Trophoblast cell (in vitro differentiated cells and primary cell): ENCODE measurements around the gene GJD2.

ENCODE experiments used
- DNase-seq, 2 donors: peaks; one replicate each; pipeline ENCODE4 v3.0.0-alpha.2; 2016
- H2AFZ ChIP-seq: 2 replicates; pipeline ENCODE4 v1.6.1; 2013; ENCODE audit warnings: low read length, moderate library complexity, mild to moderate bottlenecking; ENCODE audit not compliant: insufficient read depth, poor library complexity
- H2AK5ac ChIP-seq: 2 replicates; pipeline ENCODE4 v1.6.1; 2013; ENCODE audit warnings: mild to moderate bottlenecking, low read length
- H2BK120ac ChIP-seq: 2 replicates; pipeline ENCODE4 v1.6.1; 2013; ENCODE audit warnings: low read length, mild to moderate bottlenecking, moderate library complexity; ENCODE audit not compliant: insufficient read depth, poor library complexity
- H2BK12ac ChIP-seq: 2 replicates; pipeline ENCODE4 v1.6.1; 2013; ENCODE audit warnings: mild to moderate bottlenecking, low read length, moderate library complexity
- H2BK5ac ChIP-seq: 2 replicates; pipeline ENCODE4 v1.6.1; 2013; ENCODE audit warnings: low read length, low read depth, moderate library complexity, mild to moderate bottlenecking; ENCODE audit not compliant: poor library complexity
- H3K14ac ChIP-seq: 2 replicates; pipeline ENCODE4 v1.6.1; 2013; ENCODE audit warnings: mild to moderate bottlenecking, low read length
- H3K18ac ChIP-seq: 2 replicates; pipeline ENCODE4 v1.6.1; 2013; ENCODE audit warnings: mild to moderate bottlenecking, low read length
- H3K23ac ChIP-seq: 2 replicates; pipeline ENCODE4 v1.6.1; 2013; ENCODE audit warnings: low read length
- H3K27ac ChIP-seq: 2 replicates; pipeline ENCODE4 v1.5.1; 2013; ENCODE audit warnings: low read depth, mild to moderate bottlenecking, inconsistent platforms, low read length, moderate library complexity
- H3K27me3 ChIP-seq: 2 replicates; pipeline ENCODE4 v1.6.1; 2013; ENCODE audit warnings: inconsistent platforms, mild to moderate bottlenecking, low read length, moderate library complexity; ENCODE audit not compliant: insufficient read depth
- H3K36me3 ChIP-seq, 2 experiments: 1 replicate in 1 of 2; 2 replicates in 1 of 2; pipeline ENCODE4 v1.6.1; 2013; ENCODE audit warnings: low read length in 2 of 2, mild to moderate bottlenecking in 2 of 2, moderate library complexity in 1 of 2; ENCODE audit not compliant: insufficient read depth in 2 of 2, control insufficient read depth in 1 of 2
- H3K4ac ChIP-seq: 2 replicates; pipeline ENCODE4 v1.6.1; 2013; ENCODE audit warnings: low read depth, mild to moderate bottlenecking, low read length, moderate library complexity
- H3K4me1 ChIP-seq, 2 experiments: 1 replicate in 1 of 2; 2 replicates in 1 of 2; pipeline ENCODE4 v1.6.1; 2013; ENCODE audit warnings: low read length in 2 of 2, mild to moderate bottlenecking in 2 of 2, moderate library complexity in 1 of 2; ENCODE audit not compliant: insufficient read depth in 2 of 2, control insufficient read depth in 1 of 2
- H3K4me2 ChIP-seq: 2 replicates; pipeline ENCODE4 v1.6.1; 2013; ENCODE audit warnings: inconsistent platforms, mild to moderate bottlenecking, low read length, moderate library complexity
- H3K4me3 ChIP-seq: 2 replicates; pipeline ENCODE4 v1.5.1; 2013; ENCODE audit warnings: mild to moderate bottlenecking, low read depth, low read length, inconsistent platforms
- H3K79me1 ChIP-seq: one replicate; pipeline ENCODE4 v1.6.1; 2013; ENCODE audit warnings: low read length
- H3K79me2 ChIP-seq: 2 replicates; pipeline ENCODE4 v1.6.1; 2013; ENCODE audit warnings: low read length, mild to moderate bottlenecking; ENCODE audit not compliant: control insufficient read depth, insufficient read depth, poor library complexity
- H3K9ac ChIP-seq: 2 replicates; pipeline ENCODE4 v1.6.1; 2013; ENCODE audit warnings: mild to moderate bottlenecking, low read length
- H3K9me3 ChIP-seq: 2 replicates; pipeline ENCODE4 v1.6.1; 2013; ENCODE audit warnings: low read depth, mild to moderate bottlenecking, control low read depth, inconsistent platforms, low read length; ENCODE audit not compliant: insufficient read depth
- H4K12ac ChIP-seq: 2 replicates; pipeline ENCODE4 v1.6.1; 2013; ENCODE audit warnings: low read depth, mild to moderate bottlenecking, low read length, moderate library complexity
- H4K8ac ChIP-seq: 2 replicates; pipeline ENCODE4 v1.6.1; 2013; ENCODE audit warnings: low read depth, mild to moderate bottlenecking, low read length, moderate library complexity
- H4K91ac ChIP-seq: one replicate; pipeline ENCODE4 v1.6.1; 2013; ENCODE audit warnings: low read depth, mild to moderate bottlenecking, low read length, moderate library complexity
- WGBS: extraction: QIAGEN DNeasy Blood & Tissue Kit; methylation state at CpG from one replicate; pipeline ENCODE4 v1.1.7; 2013; ENCODE audit warnings: missing lambda C conversion rate; ENCODE audit not compliant: insufficient read length, insufficient coverage; ENCODE audit errors: extremely low coverage; 5-methylcytosine and 5-hydroxymethylcytosine counted together

The GJD2 gene

DNA sequence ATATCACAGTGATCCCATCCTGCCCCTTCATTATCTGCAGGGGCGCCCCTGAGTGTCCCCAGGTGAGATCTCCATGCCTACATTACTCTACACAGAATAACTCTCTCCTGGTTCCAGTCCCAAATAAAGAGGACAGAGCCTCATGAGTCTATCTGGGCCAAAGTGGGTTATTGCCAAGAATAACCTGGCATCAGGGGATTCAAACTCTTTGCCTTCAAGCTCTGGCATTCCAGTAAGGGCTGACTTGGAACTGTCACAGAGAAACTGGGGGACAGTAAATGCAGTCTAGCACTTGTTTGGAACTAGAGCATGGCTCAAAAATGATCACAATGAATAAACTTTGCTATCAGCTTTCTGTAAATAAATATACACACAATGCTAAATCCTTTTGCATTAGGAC is 30.3 kb downstream of the GJD2 start:
- peaks cover 30% of the 10 kb centered on the region for H3K79me1 ChIP-seq
- H3K4ac ChIP-seq: no peak overlapping the region
- no peak overlapping the region for H2AK5ac ChIP-seq
- H3K4me3 ChIP-seq: no peak overlapping the region
- no peak overlapping the region for H3K9ac ChIP-seq
- WGBS: no CpG with 5 or more reads among the region's 1 CpG
- H2BK5ac ChIP-seq: peak overlapping the region; percentile 59
- no peak overlapping the region for H3K27ac ChIP-seq
- peaks cover 10 to 16% of the 10 kb centered on the region in 2 experiments for H3K4me1 ChIP-seq
- peak overlapping the region; percentile 39 for H4K91ac ChIP-seq
- H2BK12ac ChIP-seq: peak overlapping the region; percentile 32
- no peak overlapping the region for H3K4me2 ChIP-seq
- H4K8ac ChIP-seq: no peak overlapping the region
- H3K14ac ChIP-seq: no peak overlapping the region
- H3K9me3 ChIP-seq: no peaks in the 10 kb centered on the region
- no peaks in the 10 kb centered on the region for H3K79me2 ChIP-seq
- H2BK120ac ChIP-seq: peak overlapping the region; percentile 47
- H2AFZ ChIP-seq: no peak overlapping the region
- no peak for DNase-seq
- H3K18ac ChIP-seq: no peak overlapping the region
- no peaks in the 10 kb centered on the region for H3K36me3 ChIP-seq
- H4K12ac ChIP-seq: no peak overlapping the region
- no peak overlapping the region for H3K23ac ChIP-seq
- no peaks in the 10 kb centered on the region for H3K27me3 ChIP-seq

GRCh38 chr15:34722439-34722836 is 32.4 kb downstream of the GJD2 start:
- peak overlapping the region; percentile 59 for H3K4me2 ChIP-seq
- no peak overlapping the region for H4K12ac ChIP-seq
- WGBS: no CpG with 5 or more reads among the region's 4 CpGs
- peak overlapping the region; percentile 99 for H3K27ac ChIP-seq
- peak in 1 of 2 donors; percentile 60 for DNase-seq
- H3K9me3 ChIP-seq: no peaks in the 10 kb centered on the region
- no peak overlapping the region for H3K9ac ChIP-seq
- peak overlapping the region; percentile 53 for H3K14ac ChIP-seq
- no peaks in the 10 kb centered on the region for H3K79me2 ChIP-seq
- H3K4me1 ChIP-seq: peaks cover 10 to 23% of the 10 kb centered on the region in 2 experiments
- peak overlapping the region; percentile 85 for H4K91ac ChIP-seq
- H3K4ac ChIP-seq: no peak overlapping the region
- no peak overlapping the region for H3K4me3 ChIP-seq
- peak overlapping the region; percentile 58 for H4K8ac ChIP-seq
- H2AK5ac ChIP-seq: no peak overlapping the region
- H3K27me3 ChIP-seq: no peaks in the 10 kb centered on the region
- H3K79me1 ChIP-seq: peaks cover 35% of the 10 kb centered on the region
- peak overlapping the region; percentile 62 for H2BK12ac ChIP-seq
- no peaks in the 10 kb centered on the region for H3K36me3 ChIP-seq
- H2BK120ac ChIP-seq: peak overlapping the region; percentile 83
- H2BK5ac ChIP-seq: peak overlapping the region; percentile 81
- peak overlapping the region; percentile 33 for H2AFZ ChIP-seq
- H3K23ac ChIP-seq: no peak overlapping the region
- H3K18ac ChIP-seq: no peak overlapping the region

GRCh38 chr15:34721802-34722438 is 32.9 kb downstream of the GJD2 start:
- Histone ChIP-seq H3K27me3 (no peaks in the 10 kb centered on the region), H3K4ac (no peak overlapping the region), H2AK5ac (no peak overlapping the region), H3K9ac (no peak overlapping the region), H3K9me3 (no peaks in the 10 kb centered on the region), H2AFZ (peak overlapping the region; percentile 33), H3K79me1 (peaks cover 32% of the 10 kb centered on the region), H3K79me2 (no peaks in the 10 kb centered on the region), H3K14ac (no peak overlapping the region), H4K91ac (peak overlapping the region; percentile 85), H2BK5ac (peak overlapping the region; percentile 81), H2BK12ac (peak overlapping the region; percentile 62), H3K4me2 (peak overlapping the region; percentile 59), H3K4me3 (no peak overlapping the region), H2BK120ac (peak overlapping the region; percentile 83), H3K18ac (no peak overlapping the region), H3K23ac (no peak overlapping the region), H4K8ac (peak overlapping the region; percentile 58), H4K12ac (no peak overlapping the region), H3K27ac (peak overlapping the region; percentile 99), H3K36me3 (no peaks in the 10 kb centered on the region), H3K4me1 (peaks cover 10 to 23% of the 10 kb centered on the region in 2 experiments)
- no CpG with 5 or more reads among the region's 30 CpGs for WGBS
- peak; percentile 68 to 80 for DNase-seq

GRCh38 chr15:34721157-34721801 is 33.5 kb downstream of the GJD2 start:
- Histone ChIP-seq H2AFZ (no peak overlapping the region), H3K4me2 (peak overlapping the region; percentile 53), H2AK5ac (no peak overlapping the region), H4K91ac (peak overlapping the region; percentile 50), H4K8ac (no peak overlapping the region), H3K14ac (no peak overlapping the region), H2BK5ac (no peak overlapping the region), H3K4me1 (peaks cover 10 to 21% of the 10 kb centered on the region in 2 experiments), H3K9me3 (no peaks in the 10 kb centered on the region), H3K23ac (no peak overlapping the region), H3K79me2 (no peaks in the 10 kb centered on the region), H2BK120ac (no peak overlapping the region), H3K36me3 (no peaks in the 10 kb centered on the region), H3K18ac (no peak overlapping the region), H3K27me3 (no peaks in the 10 kb centered on the region), H3K4me3 (no peak overlapping the region), H3K4ac (no peak overlapping the region), H3K27ac (peak overlapping the region; percentile 99), H4K12ac (no peak overlapping the region), H3K79me1 (peaks cover 31% of the 10 kb centered on the region), H3K9ac (no peak overlapping the region), H2BK12ac (no peak overlapping the region)
- DNase-seq: no peak
- WGBS: 100% methylated on average over 1 of the region's 7 CpGs
